Panc1 (cell line): ENCODE data around the gene MILR1. TPM values are rescaled to one million over a fixed set of nuclear protein-coding genes. Genes with fewer than 3 reads are reported as not detected.

Experiments used
- ATAC-seq: fragments of 200-7000 bp; cut with Tn5 transposase; 2 replicates; pipeline ENCODE4 v1.9.1; 2020; ENCODE audit warnings: mild to moderate bottlenecking, moderate library complexity
- BruUV-seq: library from RNA; stranded (reverse); fragments of 400-500 nt; replicated peaks from 2 replicates; lab custom pipeline; 2021; lab: Mats Ljungman, UMichigan
- CTCF ChIA-PET: fragments of 300-600 bp; sonication (Branson Sonifier 250); formaldehyde crosslinking; loops from one replicate; lab custom pipeline; 2022; ENCODE audit warnings: antibody characterized with exemption; lab: Charles Lee
- POLR2A ChIA-PET: fragments of 300-600 bp; sonication (Branson Sonifier 250); formaldehyde crosslinking; loops from one replicate; lab custom pipeline; 2022; ENCODE audit warnings: antibody characterized with exemption; lab: Charles Lee
- DNase-seq: peaks from one replicate; pipeline ENCODE4 v3.0.0-alpha.2; 2010; ENCODE audit warnings: low read depth, low spot score
- H3K27ac ChIP-seq: 2 replicates; pipeline ENCODE4 v1.5.1; 2011; ENCODE audit warnings: mild to moderate bottlenecking, low read length, inconsistent platforms
- H3K27me3 ChIP-seq: fragments of 200-500 bp; sonication (Bioruptor generic); 2 replicates; pipeline ENCODE4 v1.6.0; 2014; ENCODE audit warnings: low read length, inconsistent platforms; ENCODE audit not compliant: control insufficient read depth, insufficient read depth
- H3K36me3 ChIP-seq: fragments of 200-500 bp; sonication (Bioruptor generic); 2 replicates; pipeline ENCODE4 v1.5.1; 2014; ENCODE audit warnings: inconsistent platforms, mild to moderate bottlenecking, low read length, moderate library complexity; ENCODE audit not compliant: control insufficient read depth, insufficient read depth
- H3K4me1 ChIP-seq: 2 replicates; pipeline ENCODE4 v1.5.1; 2011; ENCODE audit warnings: inconsistent platforms, mild to moderate bottlenecking, low read length, moderate library complexity; ENCODE audit not compliant: control insufficient read depth, insufficient read depth
- H3K4me3 ChIP-seq, 2 experiments: 2 replicates each; pipeline ENCODE4 v1.5.1; 2011 to 2012; ENCODE audit warnings: low read depth in 2 of 2, low read length in 2 of 2, mild to moderate bottlenecking in 2 of 2, inconsistent platforms in 1 of 2, moderate library complexity in 1 of 2
- H3K9me3 ChIP-seq: fragments of 200-500 bp; sonication (Bioruptor generic); 2 replicates; pipeline ENCODE4 v1.5.1; 2014; ENCODE audit warnings: low read depth, mild to moderate bottlenecking, inconsistent platforms, low read length, moderate library complexity; ENCODE audit not compliant: control insufficient read depth, insufficient read depth
- CTCF ChIP-seq: fragments of 450-650 bp; IDR thresholded peaks from 2 replicates; pipeline ENCODE4 v1.5.1; 2017; ENCODE audit warnings: mild to moderate bottlenecking
- POLR2AphosphoS5 ChIP-seq: IDR thresholded peaks from 2 replicates; pipeline ENCODE4 v1.6.1; 2012; ENCODE audit warnings: mild to moderate bottlenecking, low read depth, low read length, moderate library complexity
- REST ChIP-seq, 2 experiments: IDR thresholded peaks; 2 replicates each; pipeline ENCODE4 v1.6.1; 2011 to 2012; ENCODE audit warnings: low read depth in 2 of 2, control low read depth in 1 of 2, low read length in 1 of 2, mild to moderate bottlenecking in 1 of 2, moderate library complexity in 1 of 2; ENCODE audit not compliant: insufficient read depth in 1 of 2
- SIN3A ChIP-seq: IDR thresholded peaks from 2 replicates; pipeline ENCODE4 v1.6.1; 2012; ENCODE audit warnings: low read depth, mild to moderate bottlenecking, low read length, moderate library complexity, borderline replicate concordance; ENCODE audit not compliant: insufficient read depth
- TCF7L2 ChIP-seq: IDR thresholded peaks from 2 replicates; pipeline ENCODE4 v1.6.1; 2011; ENCODE audit warnings: mild to moderate bottlenecking, low read depth, low read length, inconsistent platforms
- in situ Hi-C: cut with HindIII; loops from 2 replicates; pipeline ENCODE4 v1.10.0; 2016; ENCODE audit warnings: low sequenced_read_pairs, low pct_unique_long_range_greater_than_20kb
- intact Hi-C: fragments of 100-400 bp; cut with micrococcal nuclease; formaldehyde crosslinking; loops from one replicate; pipeline ENCODE4 v1.10.0; 2022; ENCODE audit not compliant: unreplicated experiment
- total RNA-seq: library from RNA; stranded (reverse); gene quantifications from one replicate; pipeline ENCODE4 v1.2.1, GENCODE V29; 2021; ENCODE audit not compliant: unreplicated experiment

Gene MILR1
- total RNA-seq, 1 experiment from 2014 or later, result not detected

GRCh38 chr17:64480951-64481350 lies 32.0 kb downstream of the MILR1 start:
- Histone ChIP-seq H3K9me3 (no peaks in the 10 kb centered on the region), H3K27ac (no peak overlapping the region), H3K36me3 (peaks cover 16% of the 10 kb centered on the region; the same call in 1 of the 2 replicates), H3K27me3 (no peaks in the 10 kb centered on the region), H3K4me3 (no peak overlapping the region), H3K4me1 (no peaks in the 10 kb centered on the region)
- no peak for TF ChIP-seq TCF7L2
- no peak for TF ChIP-seq POLR2AphosphoS5
- no peak for TF ChIP-seq CTCF
- TF ChIP-seq SIN3A, result no peak
- no peak for TF ChIP-seq REST (IDR thresholded peaks at IDR 0.05; ENCODE audit: insufficient read depth in 1 of 2, low read depth in 2 of 2, low read length in 1 of 2)
- POLR2A ChIA-PET, result no interaction called here
- no peak for ATAC-seq
- BruUV-seq, result no TSS peak
- DNase-seq, result no peak
- intact Hi-C loops, result no loop called here
- in situ Hi-C loops, result no loop called here
- CTCF ChIA-PET, result interaction anchor here (1.0 kb wide), 1 partner anchor 62 kb away, joined by 4 read pairs; no protein-coding TSS in a partner anchor

GRCh38 chr17:64484380-64484779 lies 35.5 kb downstream of the MILR1 start:
- intact Hi-C loops, result no loop called here
- ATAC-seq, result no peak
- H3K36me3 ChIP-seq, result peaks cover 6% of the 10 kb centered on the region; the same call in 1 of the 2 replicates
- BruUV-seq, result no TSS peak
- TF ChIP-seq POLR2AphosphoS5, result no peak
- TF ChIP-seq REST (IDR thresholded peaks at IDR 0.05; ENCODE audit: insufficient read depth in 1 of 2, low read depth in 2 of 2, low read length in 1 of 2), result no peak
- TF ChIP-seq TCF7L2, result no peak
- no peak for TF ChIP-seq SIN3A
- no peak for TF ChIP-seq CTCF
- ChIA-PET CTCF (interaction anchor here (0.6 kb wide), 1 partner anchor 256 kb away, joined by 4 read pairs; no protein-coding TSS in a partner anchor), POLR2A (no interaction called here)
- no peak overlapping the region for H3K27ac ChIP-seq
- no peaks in the 10 kb centered on the region for H3K4me1 ChIP-seq
- no peaks in the 10 kb centered on the region for H3K27me3 ChIP-seq
- in situ Hi-C loops, result no loop called here
- H3K4me3 ChIP-seq, result no peak overlapping the region
- no peak for DNase-seq
- no peaks in the 10 kb centered on the region for H3K9me3 ChIP-seq
